ENCODE data around the gene TMEM116.

- no peak for TF ChIP-seq CTCF (optimal IDR thresholded peaks at IDR 0.05 in 1 of 3, IDR thresholded peaks at IDR 0.05 in 1 of 3, conservative IDR thresholded peaks at IDR 0.05 in 1 of 3; ENCODE audit: extremely low read depth in 1 of 3, insufficient read depth in 2 of 3, low read length in 3 of 3)
- no peak for TF ChIP-seq EZH2 (IDR thresholded peaks at IDR 0.05; ENCODE audit: low read length)
Observed at GRCh38 chr12:112031472-112031871, 18.5 kb upstream of the TMEM116 start.
